A549 (cell line): ENCODE measurements around the gene WDFY1. TPM values are rescaled to one million over a fixed set of nuclear protein-coding genes. Genes with fewer than 3 reads are reported as not detected.

Experiments used
- ATAC-seq, 2 experiments: fragments of 200-7000 bp in 1 of 2; fragments of >200 bp in 1 of 2; cut with Nextera tagmentation in 1 of 2; cut with Tn5 transposase in 1 of 2; 3 replicates each; pipeline versions ENCODE4 v1.8.0 to v1.9.1; 2018 to 2020; ENCODE audit warnings: mild to moderate bottlenecking in 1 of 2, moderate library complexity in 1 of 2
- CTCF ChIA-PET: fragments of 300-600 bp; sonication (Branson Sonifier 250); formaldehyde crosslinking; extraction: SDS; loops from one replicate; lab custom pipeline; 2021; ENCODE audit warnings: antibody characterized with exemption, inconsistent platforms; lab: Yijun Ruan, JAX
- POLR2A ChIA-PET: fragments of 350-600 bp; formaldehyde crosslinking; extraction: SDS; loops from one replicate; lab custom pipeline; 2021; ENCODE audit warnings: antibody characterized with exemption, inconsistent platforms; lab: Yijun Ruan, JAX
- DNase-seq, 2 experiments: peaks; one replicate each; pipeline versions ENCODE4 v3.0.0 to v3.0.0-alpha.2; 2011 to 2016; ENCODE audit warnings: low read depth in 1 of 2, low spot score in 1 of 2
- FAIRE-seq: peaks from 2 replicates; lab custom pipeline; 2011; peaks lifted over from hg19 to GRCh38; lab: Jason Lieb, UNC
- H3K27ac ChIP-seq, 2 experiments: fragments of >200 bp; sonication (Bioruptor Twin); formaldehyde crosslinking; 3 replicates each; pipeline ENCODE4 v1.5.1; 2016 to 2017
- H3K4me1 ChIP-seq: fragments of >200 bp; sonication (Bioruptor Twin); formaldehyde crosslinking; 3 replicates; pipeline ENCODE4 v1.6.1; 2016
- H3K4me2 ChIP-seq: fragments of >200 bp; sonication (Bioruptor Twin); formaldehyde crosslinking; 3 replicates; pipeline ENCODE4 v1.6.1; 2016
- H3K4me3 ChIP-seq: fragments of >200 bp; sonication (Bioruptor Twin); formaldehyde crosslinking; 3 replicates; pipeline ENCODE4 v1.5.1; 2016
- H3K9me3 ChIP-seq: fragments of >200 bp; sonication (Bioruptor Twin); formaldehyde crosslinking; 3 replicates; pipeline ENCODE4 v1.6.1; 2016
- BCL3 ChIP-seq: fragments of >200 bp; sonication (Bioruptor Twin); formaldehyde crosslinking; IDR thresholded peaks from 3 replicates; pipeline ENCODE4 v1.6.1; 2016
- CHD2 ChIP-seq: fragments of 150-350 bp; IDR thresholded peaks from 2 replicates; pipeline ENCODE4 v1.6.1; 2014; ENCODE audit warnings: low read length; ENCODE audit not compliant: partially characterized antibody
- CHD4 ChIP-seq: fragments of 200-600 bp; sonication (generic); IDR thresholded peaks from 2 replicates; pipeline ENCODE4 v1.6.1; 2016; ENCODE audit warnings: antibody characterized with exemption, mild to moderate bottlenecking, borderline replicate concordance
- E2F6 ChIP-seq: IDR thresholded peaks from 2 replicates; pipeline ENCODE4 v1.6.1; 2012; ENCODE audit warnings: low read depth, borderline replicate concordance
- EHF ChIP-seq: fragments of 250-450 bp; sonication (Bioruptor Pico); IDR thresholded peaks from 2 replicates; pipeline ENCODE4 v1.5.0; 2020; ENCODE audit warnings: mild to moderate bottlenecking
- EHMT2 ChIP-seq: fragments of 200-600 bp; sonication (generic); IDR thresholded peaks from 2 replicates; pipeline ENCODE4 v1.6.1; 2016; ENCODE audit warnings: antibody characterized with exemption, low read depth, mild to moderate bottlenecking, moderate library complexity
- ELK1 ChIP-seq: fragments of 150-350 bp; IDR thresholded peaks from 2 replicates; pipeline ENCODE4 v1.6.1; 2014; ENCODE audit warnings: low read depth, mild to moderate bottlenecking, low read length
- GATA3 ChIP-seq: IDR thresholded peaks from 2 replicates; pipeline ENCODE4 v1.6.1; 2012; ENCODE audit warnings: borderline replicate concordance
- HDAC2 ChIP-seq: fragments of 200-600 bp; sonication (generic); IDR thresholded peaks from 2 replicates; pipeline ENCODE4 v1.6.1; 2016
- HES2 ChIP-seq: fragments of >200 bp; sonication (Bioruptor Twin); formaldehyde crosslinking; IDR thresholded peaks from 2 replicates; pipeline ENCODE4 v1.6.1; 2016
- HEYL ChIP-seq: fragments of 250-450 bp; sonication (Bioruptor Pico); IDR thresholded peaks from 2 replicates; pipeline ENCODE4 v1.8.0; 2021; ENCODE audit warnings: mild to moderate bottlenecking, moderate library complexity
- HMGXB4 ChIP-seq: fragments of 250-450 bp; sonication (Bioruptor Pico); IDR thresholded peaks from 2 replicates; pipeline ENCODE4 v1.5.0; 2021; ENCODE audit warnings: mild to moderate bottlenecking, moderate library complexity, borderline replicate concordance
- HOXB5 ChIP-seq: fragments of 250-450 bp; sonication (Bioruptor Pico); IDR thresholded peaks from 2 replicates; pipeline ENCODE4 v1.5.0; 2020; ENCODE audit warnings: mild to moderate bottlenecking, moderate library complexity
- KDM5A ChIP-seq: fragments of 200-600 bp; sonication (generic); IDR thresholded peaks from 2 replicates; pipeline ENCODE4 v1.6.1; 2016; ENCODE audit warnings: antibody characterized with exemption, mild to moderate bottlenecking
- MAFK ChIP-seq: fragments of 450-650 bp; IDR thresholded peaks from 2 replicates; pipeline ENCODE4 v1.6.1; 2014; ENCODE audit not compliant: partially characterized antibody
- MYC ChIP-seq: IDR thresholded peaks from 2 replicates; pipeline ENCODE4 v1.6.1; 2012; ENCODE audit warnings: mild to moderate bottlenecking, inconsistent platforms, low read length, improper control_type of control experiment, borderline replicate concordance
- NPAS2 ChIP-seq: fragments of 250-450 bp; sonication (Bioruptor Pico); IDR thresholded peaks from 2 replicates; pipeline ENCODE4 v1.8.0; 2022; ENCODE audit warnings: mild to moderate bottlenecking, moderate library complexity, borderline replicate concordance
- PHF8 ChIP-seq: fragments of 200-600 bp; sonication (generic); IDR thresholded peaks from 2 replicates; pipeline ENCODE4 v1.6.1; 2016; ENCODE audit warnings: low read depth, mild to moderate bottlenecking, antibody characterized with exemption, moderate library complexity, borderline replicate concordance
- POLR2A ChIP-seq: IDR thresholded peaks from 2 replicates; pipeline ENCODE4 v1.6.1; 2012; ENCODE audit warnings: mild to moderate bottlenecking, low read length
- SREBF2 ChIP-seq: fragments of 450-650 bp; IDR thresholded peaks from 2 replicates; pipeline ENCODE4 v1.6.1; 2014; ENCODE audit warnings: mild to moderate bottlenecking, moderate library complexity
- TFCP2L1 ChIP-seq: fragments of 250-450 bp; sonication (Bioruptor Pico); IDR thresholded peaks from 2 replicates; pipeline ENCODE4 v1.5.0; 2021; ENCODE audit warnings: mild to moderate bottlenecking
- ZNF302 ChIP-seq: fragments of 250-450 bp; sonication (Bioruptor Pico); IDR thresholded peaks from 2 replicates; pipeline ENCODE4 v1.9.0; 2021; ENCODE audit warnings: inconsistent platforms, mild to moderate bottlenecking, moderate library complexity
- ZSCAN20 ChIP-seq: fragments of 250-450 bp; sonication (Bioruptor Pico); IDR thresholded peaks from 2 replicates; pipeline ENCODE4 v1.8.0; 2022; ENCODE audit warnings: mild to moderate bottlenecking, moderate library complexity
- WGBS: methylation state at CpG from one replicate; pipeline ENCODE4 v1.1.6; 2017; ENCODE audit errors: missing lambda C conversion rate; 5-methylcytosine and 5-hydroxymethylcytosine counted together
- polyA plus RNA-seq, 4 experiments: library from polyadenylated mRNA; depleted of rRNA in 3 of 4; stranded (reverse); fragments of >200 nt; fragmentation: RNase III in 1 of 4; extraction: RNeasy Plus Mini Kit Qiagen cat#74134 plus additional on column Dnase treatment in 1 of 4; gene quantifications; 2 replicates in 3 of 4; 3 replicates in 1 of 4; pipeline ENCODE4 v1.2.3, GENCODE V29; 2011 to 2017

Gene WDFY1
- polyA plus RNA-seq, 2 of the 4 experiments (the other 2 are of a cell fraction), result 38.7 to 70.8 TPM

- TF ChIP-seq HEYL (CRISPR knock-in tag), result no peak
- no peak for TF ChIP-seq E2F6
These were observed 62.4 kb downstream of the WDFY1 start (continued) for GRCh38 chr2:223882715-223883114.

- CTCF ChIA-PET, result interaction anchor here (1.8 kb wide), 1 partner anchor 42 kb away, joined by 4 read pairs; no protein-coding TSS in a partner anchor
- 87% methylated on average over 4 of the region's 4 CpGs for WGBS
- POLR2A ChIA-PET, result no interaction called here
- 0 out of 3 replicates have a peak, but pooled peaks cover 3% of the 10 kb centered on the region for H3K4me1 ChIP-seq
- no peak overlapping the region for H3K27ac ChIP-seq
- no peaks in the 10 kb centered on the region for H3K9me3 ChIP-seq
- ATAC-seq, result no peak
- DNase-seq, result no peak
- no peak for FAIRE-seq
- no peak overlapping the region for H3K4me3 ChIP-seq
- no peak overlapping the region for H3K4me2 ChIP-seq
- TF ChIP-seq CHD2 (no peak), HEYL (CRISPR knock-in tag) (no peak), ZSCAN20 (no peak), BCL3 (no peak), ELK1 (no peak), NPAS2 (CRISPR knock-in tag) (no peak), KDM5A (no peak)
These were observed 64.3 kb downstream of the WDFY1 start for GRCh38 chr2:223880796-223881195.

GRCh38 chr2:223877721-223878410, 67.3 kb downstream of the WDFY1 start:
- H3K9me3 ChIP-seq, result no peaks in the 10 kb centered on the region
- POLR2A ChIA-PET, result no interaction called here
- no peak for FAIRE-seq
- no peak for TF ChIP-seq HMGXB4
- TF ChIP-seq E2F6, result no peak
- TF ChIP-seq HDAC2, result no peak
- no peak for DNase-seq
- no peak overlapping the region for H3K4me3 ChIP-seq
- no peak overlapping the region for H3K27ac ChIP-seq
- WGBS, result 92% methylated on average over 6 of the region's 6 CpGs
- CTCF ChIA-PET, result interaction anchor here (2.1 kb wide), 1 partner anchor 17 kb away, joined by 5 read pairs; no protein-coding TSS in a partner anchor
- H3K4me2 ChIP-seq, result no peak overlapping the region
- no peak for ATAC-seq
- H3K4me1 ChIP-seq, result no peaks in the 10 kb centered on the region

- no peaks in the 10 kb centered on the region for H3K9me3 ChIP-seq
- H3K4me1 ChIP-seq, result no peaks in the 10 kb centered on the region
- no peak for DNase-seq
- no peak overlapping the region for H3K27ac ChIP-seq
- no peak for ATAC-seq
- ChIA-PET CTCF (interaction anchor here (1.5 kb wide), 1 partner anchor 13 kb away, joined by 5 read pairs; no protein-coding TSS in a partner anchor), POLR2A (interaction anchor here (0.9 kb wide), 1 partner anchor 36 kb away, joined by 3 read pairs; no protein-coding TSS in a partner anchor)
- WGBS, result 89% methylated on average over 3 of the region's 3 CpGs
- FAIRE-seq, result no peak
- no peak overlapping the region for H3K4me3 ChIP-seq
- H3K4me2 ChIP-seq, result no peak overlapping the region
- no peak for TF ChIP-seq GATA3
- TF ChIP-seq HES2, result no peak
- no peak for TF ChIP-seq SREBF2
- TF ChIP-seq CHD4, result no peak
- no peak for TF ChIP-seq EHF (CRISPR knock-in tag)
- no peak for TF ChIP-seq NPAS2 (CRISPR knock-in tag)
- no peak for TF ChIP-seq EHMT2
- no peak for TF ChIP-seq HOXB5 (CRISPR knock-in tag)
- TF ChIP-seq ZNF302 (CRISPR knock-in tag), result no peak
- TF ChIP-seq MAFK, result no peak
- TF ChIP-seq HMGXB4, result no peak
- no peak for TF ChIP-seq TFCP2L1
- no peak for TF ChIP-seq HDAC2
- no peak for TF ChIP-seq PHF8
- TF ChIP-seq MYC, result no peak
- TF ChIP-seq POLR2A, result no peak
These were observed 71.5 kb downstream of the WDFY1 start for GRCh38 chr2:223873672-223874071.
